Natural killer cell (primary cell): ENCODE measurements around the gene PANX2. TPM values are rescaled to one million over a fixed set of nuclear protein-coding genes. Genes with fewer than 3 reads are reported as not detected.

Experiments used
- ATAC-seq, 3 donors: fragments of 150-1000 bp in 2 of 3; fragments of 200-7000 bp in 1 of 3; cut with Tn5 transposase; 1 replicate in 1 of 3; 2 replicates in 2 of 3; pipeline ENCODE4 v1.10.0; 2021; ENCODE audit warnings: mild to moderate bottlenecking in 2 of 3, moderate library complexity in 2 of 3
- DNase-seq, 2 donors: peaks; one replicate each; pipeline versions ENCODE4 v3.0.0 to v3.0.0-alpha.2; 2013 to 2021; ENCODE audit warnings: mixed read lengths in 1 of 2
- H3K27ac ChIP-seq: one replicate; pipeline ENCODE4 v1.5.1; 2013; ENCODE audit warnings: mild to moderate bottlenecking, low read length
- H3K27me3 ChIP-seq: one replicate; pipeline ENCODE4 v1.6.1; 2013; ENCODE audit warnings: low read length; ENCODE audit not compliant: control insufficient read depth, insufficient read depth
- H3K36me3 ChIP-seq: one replicate; pipeline ENCODE4 v1.6.1; 2013; ENCODE audit warnings: low read length; ENCODE audit not compliant: control insufficient read depth, insufficient read depth
- H3K4me1 ChIP-seq: one replicate; pipeline ENCODE4 v1.6.1; 2013; ENCODE audit warnings: low read length; ENCODE audit not compliant: control insufficient read depth, insufficient read depth
- H3K4me3 ChIP-seq: one replicate; pipeline ENCODE4 v1.5.1; 2013; ENCODE audit warnings: low read length
- H3K9me3 ChIP-seq: one replicate; pipeline ENCODE4 v1.6.1; 2013; ENCODE audit warnings: low read length; ENCODE audit not compliant: control insufficient read depth, insufficient read depth
- H3K27ac Mint-ChIP-seq, 2 donors: one replicate each; pipeline ENCODE4 v1.8.0; 2022; ENCODE audit warnings: mild to moderate bottlenecking in 2 of 2, mixed read lengths in 2 of 2, moderate library complexity in 1 of 2
- H3K27me3 Mint-ChIP-seq, 2 donors: one replicate each; pipeline ENCODE4 v1.8.0; 2022; ENCODE audit warnings: low read depth in 2 of 2, mixed read lengths in 2 of 2
- H3K36me3 Mint-ChIP-seq: one replicate; pipeline ENCODE4 v1.8.0; 2022; ENCODE audit warnings: mixed read lengths
- H3K4me1 Mint-ChIP-seq, 2 donors: one replicate each; pipeline ENCODE4 v1.8.0; 2022; ENCODE audit warnings: mixed read lengths in 2 of 2
- H3K4me3 Mint-ChIP-seq: one replicate; pipeline ENCODE4 v1.8.0; 2022; ENCODE audit warnings: mild to moderate bottlenecking, moderate library complexity, mixed read lengths
- H3K9me3 Mint-ChIP-seq, 2 donors: one replicate each; pipeline ENCODE4 v1.8.0; 2022; ENCODE audit warnings: mixed read lengths in 2 of 2
- CTCF ChIP-seq: fragments of 200-600 bp; IDR thresholded peaks from one replicate; pipeline ENCODE4 v1.8.0; 2022; ENCODE audit warnings: antibody characterized with exemption
- WGBS: methylation state at CpG from one replicate; pipeline ENCODE4 v1.1.7; 2013; ENCODE audit warnings: missing lambda C conversion rate; ENCODE audit not compliant: insufficient coverage; 5-methylcytosine and 5-hydroxymethylcytosine counted together
- intact Hi-C: fragments of 100-400 bp; cut with micrococcal nuclease; formaldehyde crosslinking; loops from one replicate; pipeline ENCODE4 v1.14.2; 2022
- total RNA-seq, 4 donors: library from RNA; stranded (reverse); fragments of 120-200 nt in 1 of 4; gene quantifications; one replicate each; pipeline versions ENCODE4 v1.2.3 to v1.2.4, GENCODE V29; 2013 to 2022

PANX2 gene
- total RNA-seq, 3 donors from 2014 or later (not counting 1 experiment from before 2014, with no cell fraction given): 0.16 to 3.4 (median 0.27) TPM

DNA sequence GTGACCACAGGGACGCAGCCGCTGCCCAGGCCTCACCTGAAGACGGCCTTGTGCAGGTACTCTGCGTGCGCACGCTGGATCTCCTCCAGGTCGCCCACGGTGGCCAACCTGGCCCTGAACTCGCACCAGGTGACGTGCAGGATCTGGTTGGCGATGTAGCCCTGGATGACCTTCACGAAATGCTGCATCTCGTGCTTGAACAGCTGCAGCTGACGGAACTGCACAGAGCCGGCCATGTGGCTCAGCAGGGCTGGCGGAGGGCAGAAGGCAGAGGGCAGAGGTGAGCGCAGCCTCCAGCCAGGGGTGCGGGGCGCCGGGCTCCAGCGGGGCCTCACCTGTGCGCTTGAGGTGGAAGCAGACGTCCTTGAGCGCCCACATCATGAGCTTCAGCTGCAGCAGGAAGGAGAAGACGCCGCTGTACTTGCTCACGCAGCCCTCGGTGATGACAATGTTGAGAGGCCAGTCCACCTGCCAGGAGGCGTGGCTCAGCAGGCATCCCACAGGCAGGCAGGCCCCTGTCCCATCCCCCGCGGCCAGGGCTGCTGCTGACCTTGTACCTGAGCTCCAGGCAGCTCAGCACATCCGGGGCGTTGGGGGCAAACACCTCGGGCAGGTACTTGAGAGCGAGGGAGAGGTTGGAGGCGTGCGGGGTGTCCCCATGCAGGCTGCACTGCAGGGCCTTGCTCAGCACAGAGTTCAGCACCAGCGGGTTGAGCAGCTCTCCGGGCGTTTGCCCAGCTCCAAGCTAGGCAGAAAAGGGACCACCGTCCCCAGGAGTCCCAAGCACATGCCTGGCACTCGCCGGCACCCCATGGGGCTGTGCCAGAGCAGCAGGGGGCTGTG lies 47.8 kb downstream of the PANX2 start:
- DNase-seq (no peak), ATAC-seq (no peak)
- H3K27ac Mint-ChIP-seq: no peak overlapping the region

GRCh38 chr22:50218996-50219727 lies 48.6 kb downstream of the PANX2 start:
- Histone ChIP-seq H3K9me3 (no peaks in the 10 kb centered on the region), H3K36me3 (peaks cover 69% of the 10 kb centered on the region), H3K27ac (no peak overlapping the region), H3K4me3 (no peak overlapping the region), H3K27me3 (no peaks in the 10 kb centered on the region), H3K4me1 (no peaks in the 10 kb centered on the region)
- Mint-ChIP-seq H3K36me3 (peaks cover 5% of the 10 kb centered on the region), H3K27me3 (no peaks in the 10 kb centered on the region), H3K27ac (no peak overlapping the region), H3K9me3 (no peaks in the 10 kb centered on the region), H3K4me1 (peaks cover 5 to 6% of the 10 kb centered on the region in 2 donors), H3K4me3 (no peak overlapping the region)
- no peak for DNase-seq
- 82% methylated on average over 42 of the region's 42 CpGs for WGBS
- intact Hi-C loops: no loop called here
- ATAC-seq: peak in 1 of 3 donors; percentile 19
- no peak for TF ChIP-seq CTCF

More for the DNA sequence above, 47.8 kb downstream of the PANX2 start:
- Mint-ChIP-seq H3K36me3 (no peaks in the 10 kb centered on the region), H3K4me3 (no peak overlapping the region), H3K9me3 (no peaks in the 10 kb centered on the region), H3K27me3 (no peaks in the 10 kb centered on the region), H3K4me1 (peaks cover 5 to 6% of the 10 kb centered on the region in 2 donors)
- TF ChIP-seq CTCF: no peak
- WGBS: 92% methylated on average over 43 of the region's 43 CpGs
- H3K27me3 ChIP-seq: no peaks in the 10 kb centered on the region
- no peak overlapping the region for H3K27ac ChIP-seq
- no peak overlapping the region for H3K4me3 ChIP-seq
- H3K4me1 ChIP-seq: no peaks in the 10 kb centered on the region
- H3K36me3 ChIP-seq: peaks cover 68% of the 10 kb centered on the region
- intact Hi-C loops: no loop called here
- H3K9me3 ChIP-seq: no peaks in the 10 kb centered on the region

GRCh38 chr22:50219800-50220602 lies 49.5 kb downstream of the PANX2 start:
- Histone ChIP-seq H3K27ac (no peak overlapping the region), H3K4me3 (no peak overlapping the region), H3K9me3 (no peaks in the 10 kb centered on the region), H3K36me3 (peaks cover 71% of the 10 kb centered on the region), H3K4me1 (no peaks in the 10 kb centered on the region), H3K27me3 (no peaks in the 10 kb centered on the region)
- intact Hi-C loops: no loop called here
- WGBS: 83% methylated on average over 25 of the region's 25 CpGs
- H3K9me3 Mint-ChIP-seq: no peaks in the 10 kb centered on the region
- no peaks in the 10 kb centered on the region for H3K27me3 Mint-ChIP-seq
- H3K27ac Mint-ChIP-seq: no peak overlapping the region
- ATAC-seq (no peak), DNase-seq (no peak)
- H3K4me1 Mint-ChIP-seq: peaks cover under 1 to 2% of the 10 kb centered on the region in 2 donors
- no peak for TF ChIP-seq CTCF
- H3K4me3 Mint-ChIP-seq: peak overlapping the region; percentile 45
- H3K36me3 Mint-ChIP-seq: peaks cover 7% of the 10 kb centered on the region
